Upper lobe of left lung (tissue), 4 donors: ENCODE data around the gene PRLR.

Source experiments
- CTCF ChIP-seq, 6 experiments: fragments of 450-650 bp in 4 of 6; fragments of 200-600 bp in 2 of 6; sonication (generic) in 2 of 6; IDR thresholded peaks; one replicate each; pipeline ENCODE4 v1.5.1; 2016 to 2019; ENCODE audit warnings: antibody characterized with exemption in 6 of 6
- POLR2A ChIP-seq, 4 donors: fragments of 450-650 bp; IDR thresholded peaks; one replicate each; pipeline ENCODE4 v1.5.1; 2016 to 2017; ENCODE audit warnings: antibody characterized with exemption in 4 of 4, mild to moderate bottlenecking in 2 of 4

- TF ChIP-seq CTCF (IDR thresholded peaks at IDR 0.05) (no peak), POLR2A (IDR thresholded peaks at IDR 0.05) (no peak)
Observed at GRCh38 chr5:35012365-35012764, 217.9 kb downstream of the PRLR start.
